Activated T-helper 1 cell treated with Interleukin-2 at 50 U/mL for 16 hours (primary cell): Measurements from ENCODE around the gene GOLPH3.
"Not testable (repeated sequence)": the region's sequence is repeated elsewhere in the genome, so short reads cannot be mapped to it uniquely, and the experiment has no call there.

Experiments used
- DNase-seq: peaks from one replicate; pipeline ENCODE4 v3.0.0-alpha.2; 2020; ENCODE audit warnings: low read depth

GOLPH3 gene

GRCh38 chr5:32135086-32135485, 39.0 kb downstream of the GOLPH3 start:
- DNase-seq = no peak

- no peak for DNase-seq
These were observed 41.4 kb downstream of the GOLPH3 start for GRCh38 chr5:32132757-32133156.

- no peak for DNase-seq
These were observed 42.5 kb downstream of the GOLPH3 start for GRCh38 chr5:32131604-32132003.

- no peak for DNase-seq
These were observed 43.3 kb downstream of the GOLPH3 start for GRCh38 chr5:32130865-32131264.

- DNase-seq = no peak
These were observed 45.0 kb downstream of the GOLPH3 start for GRCh38 chr5:32129074-32129598.

GRCh38 chr5:32127711-32128110, 46.4 kb downstream of the GOLPH3 start:
- DNase-seq = no peak

- DNase-seq = no peak
These were observed 47.4 kb downstream of the GOLPH3 start for GRCh38 chr5:32126691-32127090.

- DNase-seq = no peak
These were observed 50.0 kb downstream of the GOLPH3 start for GRCh38 chr5:32123889-32124676.

- no peak for DNase-seq
These were observed 50.9 kb downstream of the GOLPH3 start for GRCh38 chr5:32123058-32123805.

GRCh38 chr5:32118922-32119321, 55.2 kb downstream of the GOLPH3 start:
- not testable (repeated sequence) for DNase-seq

- no peak for DNase-seq
These were observed 57.4 kb downstream of the GOLPH3 start for GRCh38 chr5:32116574-32117313.

- DNase-seq = no peak
These were observed 58.1 kb downstream of the GOLPH3 start for GRCh38 chr5:32115985-32116384.

- no peak for DNase-seq
These were observed 63.9 kb downstream of the GOLPH3 start for GRCh38 chr5:32110111-32110696.

- DNase-seq = no peak
These were observed 64.9 kb downstream of the GOLPH3 start for GRCh38 chr5:32109236-32109635.

- DNase-seq = no peak
These were observed 66.0 kb downstream of the GOLPH3 start for GRCh38 chr5:32108167-32108566.

GRCh38 chr5:32107291-32107690, 66.8 kb downstream of the GOLPH3 start:
- DNase-seq = no peak

- DNase-seq = no peak
These were observed 70.6 kb downstream of the GOLPH3 start for GRCh38 chr5:32103521-32103920.

GRCh38 chr5:32102254-32102986, 71.7 kb downstream of the GOLPH3 start:
- no peak for DNase-seq

GRCh38 chr5:32100691-32101302, 73.3 kb downstream of the GOLPH3 start:
- DNase-seq = no peak

GRCh38 chr5:32100230-32100629, 73.9 kb downstream of the GOLPH3 start:
- no peak for DNase-seq

- DNase-seq = no peak
These were observed 74.6 kb downstream of the GOLPH3 start for GRCh38 chr5:32099486-32100035.
